Cardiac septum (tissue), 1 donor: Measurements from ENCODE around the gene ARPIN. TPM values are rescaled to one million over a fixed set of nuclear protein-coding genes. Genes with fewer than 3 reads are reported as not detected.
"Not testable (repeated sequence)": the region's sequence is repeated elsewhere in the genome, so short reads cannot be mapped to it uniquely, and the experiment has no call there.

Experiments used
- DNase-seq: peaks from one replicate; pipeline ENCODE4 v3.0.0-alpha.2; 2020; ENCODE audit warnings: low spot score
- intact Hi-C: fragments of 100-400 bp; cut with DNase I; formaldehyde crosslinking; loops from one replicate; pipeline ENCODE4 v1.14.0; 2022
- long read RNA-seq: library from polyadenylated mRNA; unstranded; transcript quantifications from one replicate; pipeline ENCODE4 v2.0.0, GENCODE V29; 2021
- total RNA-seq: library from RNA; stranded (reverse); fragmentation: NEBNext Ultra II Directional; extraction: Animal tissue kit (Norgen Biotek cat#: 25700); gene quantifications from one replicate; pipeline ENCODE4 v1.2.1, GENCODE V29; 2021
- donor health status: DM: no; HTN: no; CAD: no.

ARPIN gene
- 14.4 TPM for total RNA-seq
- long read RNA-seq, full-length matches to known transcripts = 11 of 18 reads
- long read RNA-seq, partial matches to known transcripts = 4 of 18 reads
- long read RNA-seq, other reads (novel, unspliced or antisense) = 3 of 18 reads

DNA sequence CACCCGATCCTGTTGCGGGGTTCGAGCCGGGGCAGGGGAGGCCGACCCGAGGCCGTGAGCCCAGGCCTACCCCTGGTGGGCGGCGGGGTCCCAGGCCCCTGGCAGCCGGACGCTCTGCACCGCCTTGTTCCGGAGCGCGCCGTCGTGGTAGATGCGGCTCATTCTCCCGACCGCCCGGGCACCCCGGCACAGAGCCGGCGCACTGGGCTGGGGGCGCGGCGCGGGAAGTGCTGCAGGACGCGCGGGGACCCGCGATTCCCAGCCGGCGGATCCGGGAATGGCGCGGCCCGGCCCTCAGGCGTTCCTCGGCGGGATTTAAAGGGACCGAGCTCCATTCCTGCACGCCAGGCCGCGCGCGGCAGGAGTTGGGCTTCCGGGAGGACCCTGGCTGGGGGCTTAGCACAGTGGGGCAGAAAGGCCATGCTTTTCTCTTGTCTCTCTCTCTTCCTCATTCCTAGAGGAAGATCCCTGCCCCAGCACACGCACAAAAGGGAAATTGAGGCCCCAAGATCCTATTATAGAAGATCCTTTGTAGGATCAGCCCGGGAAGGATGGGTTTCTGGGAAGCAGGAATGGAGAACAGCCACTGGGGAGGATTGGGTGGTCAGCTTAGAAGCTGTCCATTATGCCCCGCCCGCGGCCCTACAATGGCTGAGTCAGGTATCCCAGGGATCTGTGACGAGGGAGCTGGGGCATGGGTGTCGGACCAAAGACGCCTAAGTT lies at the start of gene ARPIN:
TSS of gene ARPIN (minus strand) at position 279 of the 723 bp plus-strand sequence. CDS start at position 162, 117 bp downstream.
- intact Hi-C loops = loop anchor here (5.0 kb wide), 1 partner anchor 159 kb away; no protein-coding TSS in a partner anchor
- no peak for DNase-seq

DNA sequence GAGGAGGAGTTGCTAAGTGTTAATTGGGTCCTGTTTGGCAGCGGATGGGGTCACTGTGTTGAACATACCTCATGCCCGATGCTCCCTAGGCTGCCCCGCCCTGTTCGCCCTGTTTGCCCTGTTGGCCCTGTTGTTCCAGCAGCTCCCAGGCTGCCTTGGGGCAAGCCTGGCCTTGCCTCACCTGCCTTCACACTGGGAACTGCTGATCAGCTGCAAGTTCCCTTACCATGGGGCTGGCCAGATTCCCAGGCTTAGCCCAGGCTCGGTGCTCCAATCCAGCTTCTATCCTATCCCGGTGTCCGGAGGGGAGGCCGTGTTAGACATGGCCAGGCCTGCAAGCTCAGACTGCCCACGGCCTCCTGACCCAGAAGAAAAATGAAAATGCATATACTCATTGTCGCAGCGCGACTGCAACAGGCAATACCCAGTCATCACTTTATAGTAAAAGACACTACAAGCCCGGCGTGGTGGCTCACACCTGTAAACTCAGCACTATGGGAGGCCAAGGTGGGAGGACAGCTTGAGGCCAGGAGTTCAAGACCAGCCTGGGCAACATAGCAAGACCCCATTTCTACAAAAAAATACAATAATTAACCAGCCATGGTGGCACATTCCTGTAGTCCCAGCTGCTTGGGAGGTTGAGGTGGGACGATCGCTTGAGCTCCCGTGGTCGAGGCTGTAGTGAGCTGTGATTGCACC lies 45.5 kb upstream of the ARPIN start:
- intact Hi-C loops = no loop called here
- DNase-seq = no peak

- intact Hi-C loops, DNase-seq: not testable (repeated sequence)
These were observed 42.8 kb upstream of the ARPIN start for GRCh38 chr15:89955449-89955998.

GRCh38 chr15:89954541-89954940 lies 41.8 kb upstream of the ARPIN start:
- intact Hi-C loops = no loop called here

GRCh38 chr15:89948796-89949195 lies 36.0 kb upstream of the ARPIN start:
- no peak for DNase-seq
- intact Hi-C loops = no loop called here

More at GRCh38 chr15:89954541-89954940, 41.8 kb upstream of the ARPIN start:
- no peak for DNase-seq

DNA sequence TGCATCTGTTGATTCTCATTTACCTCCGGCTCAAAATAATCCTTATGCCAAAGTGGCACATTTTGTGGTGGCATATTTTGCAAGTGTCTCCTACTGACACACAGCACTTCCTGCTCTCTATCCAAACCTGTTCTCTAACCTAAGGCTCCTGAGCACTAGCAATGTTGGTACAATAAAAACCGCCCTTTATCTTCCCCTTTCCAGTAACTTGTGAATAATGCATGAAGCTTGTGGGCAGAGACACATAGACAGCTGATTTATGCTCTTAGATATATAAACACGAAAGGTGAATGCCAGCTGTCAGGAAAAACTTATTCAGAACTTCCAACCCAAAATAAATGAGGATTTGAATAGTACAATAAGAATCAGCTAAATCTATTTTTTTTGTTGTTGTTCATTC lies 34.6 kb upstream of the ARPIN start:
- intact Hi-C loops = no loop called here

DNA sequence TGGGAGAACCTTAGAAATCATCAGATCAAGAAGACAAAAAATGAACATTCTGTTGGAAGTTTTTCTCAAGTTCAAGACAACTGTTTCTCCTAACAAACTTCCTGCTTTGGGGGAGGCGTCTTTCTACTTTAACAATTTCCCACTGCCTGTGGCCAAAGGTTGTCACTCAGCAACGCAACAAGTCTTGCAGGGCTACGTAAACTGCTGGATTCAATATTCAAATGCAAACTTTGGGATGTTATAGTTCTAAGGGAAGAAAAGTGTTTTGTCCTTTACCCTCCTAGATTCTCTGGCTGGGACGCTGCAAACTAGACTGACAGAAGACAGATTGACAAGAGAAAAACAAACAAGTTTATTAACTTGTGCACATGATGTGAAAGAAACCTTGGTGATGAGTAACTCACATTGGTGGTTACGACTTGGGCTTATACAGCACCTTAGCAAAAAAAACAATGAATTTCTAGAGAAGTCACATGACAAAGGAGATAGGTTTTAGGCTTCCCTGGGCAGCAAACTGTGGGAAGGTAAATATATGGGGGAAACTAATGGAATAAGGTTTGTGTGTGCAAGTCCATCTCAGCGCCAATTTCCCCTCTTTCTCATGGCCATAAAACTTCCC lies 34.0 kb upstream of the ARPIN start:
- intact Hi-C loops = no loop called here
- DNase-seq = no peak

More for the DNA sequence above, 34.6 kb upstream of the ARPIN start:
- no peak for DNase-seq

GRCh38 chr15:89943721-89944120 lies 31.0 kb upstream of the ARPIN start:
- intact Hi-C loops, DNase-seq: not testable (repeated sequence)

- DNase-seq = no peak
- intact Hi-C loops = no loop called here
These were observed 27.2 kb upstream of the ARPIN start for GRCh38 chr15:89939910-89940309.

- intact Hi-C loops = not testable (repeated sequence)
These were observed 26.6 kb upstream of the ARPIN start for GRCh38 chr15:89939377-89939776.

DNA sequence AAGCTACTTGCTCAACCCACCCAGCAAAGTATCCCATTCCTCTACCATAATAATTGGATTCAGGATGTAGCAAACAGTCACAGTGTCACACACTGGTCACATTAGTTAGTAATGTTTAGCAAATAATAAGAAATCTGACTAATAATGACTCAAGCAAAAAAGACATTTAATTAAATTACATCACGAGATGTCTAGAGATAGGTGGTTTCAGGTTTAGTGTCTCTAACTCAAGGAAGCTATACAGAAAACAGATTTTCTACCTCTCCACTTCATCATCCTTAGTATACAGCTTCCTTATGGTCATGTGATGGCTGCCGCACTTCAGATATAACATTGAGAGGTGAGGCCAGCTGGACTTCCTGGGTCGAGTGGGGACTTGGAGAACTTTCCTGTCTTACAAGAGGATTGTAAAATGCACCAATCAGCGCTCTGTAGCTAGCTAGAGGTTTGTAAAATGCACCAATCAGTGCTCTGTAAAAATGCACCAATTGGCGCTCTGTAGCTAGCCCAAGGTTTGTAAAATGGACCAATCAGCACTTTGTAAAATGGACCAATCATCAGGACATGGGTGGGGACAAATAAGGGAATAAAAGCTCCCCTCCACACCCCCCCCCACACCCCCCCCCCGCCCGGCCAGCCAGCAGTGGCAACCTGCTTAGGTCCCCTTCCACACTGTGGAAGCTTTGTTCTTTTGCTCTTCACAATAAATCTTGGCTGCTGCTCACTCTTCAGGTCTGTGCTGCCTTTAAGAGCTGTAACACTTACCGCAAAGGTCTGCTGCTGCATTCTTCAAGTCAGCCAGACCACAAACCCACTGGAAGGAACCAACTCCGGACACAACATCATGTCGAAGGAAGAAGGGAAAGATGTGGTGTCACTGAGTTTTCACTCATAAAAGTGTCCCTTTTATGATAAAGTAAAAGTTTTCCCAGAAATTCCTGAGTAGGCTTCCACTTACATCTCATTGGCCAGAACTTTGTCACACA lies 24.9 kb upstream of the ARPIN start:
- intact Hi-C loops = no loop called here
- DNase-seq = no peak

More at GRCh38 chr15:89939377-89939776, 26.6 kb upstream of the ARPIN start:
- not testable (repeated sequence) for DNase-seq

GRCh38 chr15:89936786-89937265 lies 24.1 kb upstream of the ARPIN start:
- intact Hi-C loops = no loop called here
- DNase-seq = no peak

- intact Hi-C loops = no loop called here
- DNase-seq = no peak
These were observed 23.5 kb upstream of the ARPIN start for GRCh38 chr15:89936051-89936785.

DNA sequence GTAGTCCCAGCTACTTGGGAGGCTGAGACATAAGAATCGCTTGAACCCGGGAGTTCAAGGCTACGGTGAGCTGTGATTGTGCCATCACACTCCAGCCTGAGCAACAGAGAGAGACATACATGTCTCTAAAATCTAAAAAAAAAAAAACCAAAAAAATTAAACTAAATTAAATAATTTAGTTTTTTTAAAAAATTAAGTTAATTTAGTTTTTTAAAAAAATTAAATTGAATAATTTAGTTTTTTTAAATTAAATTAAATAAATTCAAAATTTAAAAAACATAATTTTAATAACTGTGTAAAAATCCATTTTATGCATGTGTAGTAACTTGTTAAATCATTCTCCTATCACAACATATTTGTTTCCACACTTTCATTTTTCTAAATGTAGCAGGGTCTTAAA lies 20.1 kb upstream of the ARPIN start:
- no peak for DNase-seq
- intact Hi-C loops = no loop called here

DNA sequence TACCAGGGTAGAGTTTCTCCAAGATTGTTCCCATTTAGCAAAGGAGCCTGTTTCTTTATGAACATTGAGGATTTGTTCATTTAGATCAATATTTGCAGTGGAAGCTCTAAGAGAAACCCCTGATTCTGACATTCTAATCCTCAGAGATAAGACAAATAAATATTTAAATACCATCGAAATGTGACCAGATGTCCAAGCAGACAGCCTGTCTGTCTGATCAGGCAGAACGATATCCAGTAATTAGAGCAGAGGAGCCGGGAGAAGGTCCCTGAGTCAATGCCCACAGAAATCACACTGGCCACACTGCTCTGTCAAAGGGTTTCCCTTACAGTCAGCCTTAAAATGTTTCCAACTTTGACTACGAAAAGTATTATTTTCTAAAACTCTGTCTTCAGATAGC lies 15.7 kb upstream of the ARPIN start:
- no peak for DNase-seq
- intact Hi-C loops = no loop called here

DNA sequence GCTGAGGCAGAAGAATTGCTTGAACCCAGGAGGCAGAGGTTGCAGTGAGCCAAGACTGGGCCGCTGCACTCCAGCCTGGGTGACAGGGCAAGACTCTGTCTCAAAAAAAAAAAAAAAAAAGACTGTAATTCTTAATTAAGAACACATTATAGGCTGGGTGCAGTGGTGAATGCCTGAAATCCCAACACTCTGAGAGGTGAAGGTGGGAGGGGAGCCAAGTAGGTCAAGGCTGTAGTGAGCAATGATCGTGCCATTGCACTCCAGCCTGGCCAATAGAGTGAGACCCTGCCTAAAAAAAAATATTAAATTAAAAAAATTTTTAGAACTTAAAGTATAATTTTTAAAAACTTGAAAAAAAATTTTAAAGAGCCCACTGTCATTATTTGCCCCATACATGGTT lies 13.4 kb upstream of the ARPIN start:
- intact Hi-C loops = no loop called here
- no peak for DNase-seq

DNA sequence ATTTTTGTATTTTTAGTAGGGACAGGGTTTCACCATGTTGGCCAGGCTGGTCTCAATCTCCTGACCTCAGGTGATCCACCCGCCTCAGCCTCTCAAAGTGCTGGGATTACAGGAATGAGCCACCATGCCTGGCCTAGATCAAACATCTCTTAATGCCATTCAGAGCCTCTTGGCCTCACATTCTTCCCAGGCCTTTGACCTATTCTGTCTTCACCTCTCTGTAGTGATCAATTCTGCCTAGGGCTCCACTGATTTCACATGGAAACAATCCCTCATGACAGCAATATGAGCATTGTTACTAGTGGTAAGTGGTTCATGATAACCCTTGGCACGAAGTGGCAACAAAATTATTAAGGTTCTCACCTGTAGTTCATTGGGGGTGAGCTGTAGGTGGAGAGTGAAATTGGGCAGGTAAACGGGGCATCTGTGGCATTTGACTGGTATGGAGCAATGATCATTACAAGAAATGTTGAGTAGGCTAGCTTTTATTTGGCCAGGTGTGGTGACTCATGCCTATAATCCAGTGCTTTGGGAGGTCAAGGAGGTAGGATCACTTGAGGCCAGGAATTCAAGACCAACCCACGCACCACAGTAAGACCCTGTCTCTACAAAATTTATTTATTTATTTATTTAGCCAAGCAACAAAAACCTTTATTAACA lies 4.8 kb upstream of the ARPIN start:
- intact Hi-C loops = no loop called here
- no peak for DNase-seq

GRCh38 chr15:89916660-89917059 lies 3.9 kb upstream of the ARPIN start:
- no peak for DNase-seq
- intact Hi-C loops = no loop called here
